B cell (primary cell): Measurements from ENCODE around the gene RCBTB1.

Experiments
- CTCF ChIP-seq: fragments of 200-600 bp; IDR thresholded peaks from one replicate; pipeline ENCODE4 v1.8.0; 2022; ENCODE audit warnings: antibody characterized with exemption, mild to moderate bottlenecking
- EZH2 ChIP-seq: IDR thresholded peaks from 2 replicates; pipeline ENCODE4 v1.6.1; 2012; ENCODE audit warnings: borderline replicate concordance, low read depth, mild to moderate bottlenecking, moderate library complexity, low read length; ENCODE audit not compliant: insufficient read depth, poor library complexity, severe bottlenecking

GRCh38 chr13:49596221-49596620, 10.9 kb upstream of the RCBTB1 start:
- TF ChIP-seq EZH2 (no peak), CTCF (no peak)
